ENCODE data around the gene SEC14L6. TPM values are rescaled to one million over a fixed set of nuclear protein-coding genes. Genes with fewer than 3 reads are reported as not detected.
A peak's percentile ranks its signal among the peaks of the same experiment; 100 is the strongest.

SEC14L6 gene
- total RNA-seq, 6 experiments from 2014 or later = 0.06 to 0.39 (median 0.12) TPM; not detected in 1

DNA sequence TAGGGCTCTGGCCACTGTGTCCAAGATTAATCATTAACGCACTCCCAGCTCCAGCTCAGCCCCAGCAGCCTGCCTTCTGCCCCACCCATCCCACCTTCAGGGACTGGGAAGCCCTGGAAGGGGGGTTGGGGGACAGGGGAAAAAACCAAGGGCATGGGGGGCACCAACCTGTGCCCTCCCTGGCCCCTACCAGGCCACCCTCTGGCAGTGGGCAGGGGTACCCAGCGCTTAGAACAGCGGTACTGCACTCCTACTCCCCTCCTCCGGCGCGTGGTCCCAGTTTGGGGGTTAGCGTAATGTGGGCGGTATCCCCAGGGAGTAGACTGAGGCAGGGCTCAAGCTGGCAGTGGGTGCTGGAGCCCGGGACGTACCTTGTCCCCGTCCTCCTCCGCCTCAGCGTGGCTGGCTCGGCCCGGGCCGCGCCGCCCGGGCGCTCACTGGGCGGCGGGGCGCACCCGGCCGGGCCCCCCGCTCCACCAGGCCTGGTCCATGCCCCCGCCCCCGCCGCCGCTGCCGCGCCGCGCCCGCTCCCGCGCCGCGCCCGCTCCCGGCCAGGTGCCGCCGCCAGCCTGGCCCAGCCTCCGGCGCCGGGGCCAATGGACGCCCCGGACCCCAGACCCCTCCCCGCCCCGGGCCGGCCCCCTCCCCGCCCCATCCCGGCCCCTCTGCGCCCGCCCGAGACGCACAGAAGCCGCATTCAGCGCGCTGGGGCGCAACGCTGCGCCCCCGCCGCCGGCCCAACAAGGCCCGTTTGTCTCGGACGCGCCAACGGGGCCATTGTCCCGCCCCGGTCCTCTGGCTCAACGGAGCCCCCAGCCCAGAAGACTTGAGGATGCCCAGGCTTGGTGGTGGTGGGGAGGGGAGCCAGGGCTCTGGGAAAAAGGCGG, 27.8 kb upstream of the SEC14L6 start, which contains the start of gene GAL3ST1:
Gene GAL3ST1 (minus strand): TSS at position 571 of the 887 bp plus-strand sequence. CDS start 17,273 bp downstream, outside the sequence.
- Histone ChIP-seq H3K4me3 (peak within 1 kb of the TSS; percentile 25 to 56 (median 36)), H3K27ac (no peak within 1 kb of the TSS), H3K9me3 (no peaks in the 10 kb centered on the region), H3K36me3 (peaks cover 0 to 37% (median 6%) of the 10 kb centered on the region in 4 donors), H3K27me3 (no peaks in the 10 kb centered on the region), H3K4me1 (peaks cover 0 to 31% (median 7%) of the 10 kb centered on the region in 4 donors)
- intact Hi-C loops (cut with DNase I) = no loop called here
- ATAC-seq (peak; percentile 80 to 84 (median 81)), DNase-seq (peak in 2 of 3 donors; percentile 64 to 65)
- TF ChIP-seq POLR2A (IDR thresholded peaks at IDR 0.05) (no peak), CTCF (IDR thresholded peaks at IDR 0.05) (no peak)
- WGBS (ENCODE audit: insufficient coverage, low coverage, low lambda C conversion rate, missing lambda C conversion rate) = 17% methylated on average over 3 of the region's 75 CpGs

GRCh38 chr22:30573594-30574094, 27.1 kb upstream of the SEC14L6 start:
- DNase-seq (no peak), ATAC-seq (peak; percentile 8 to 25 (median 23))
- no peaks in the 10 kb centered on the region for H3K27me3 ChIP-seq
- no peak for TF ChIP-seq CTCF (IDR thresholded peaks at IDR 0.05)
- TF ChIP-seq POLR2A (IDR thresholded peaks at IDR 0.05) = no peak
- no peaks in the 10 kb centered on the region for H3K9me3 ChIP-seq
- WGBS (ENCODE audit: insufficient coverage, low coverage, low lambda C conversion rate, missing lambda C conversion rate) = 7% methylated on average over 5 of the region's 7 CpGs
- H3K4me1 ChIP-seq = peaks cover 0 to 31% (median 7%) of the 10 kb centered on the region in 4 donors
- no peak overlapping the region for H3K27ac ChIP-seq
- H3K36me3 ChIP-seq = peaks cover 0 to 30% (median 3%) of the 10 kb centered on the region in 4 donors
- intact Hi-C loops (cut with DNase I) = no loop called here
- peak overlapping the region in 2 of 3 donors; percentile 36 to 56 for H3K4me3 ChIP-seq

GRCh38 chr22:30572840-30573593, 26.5 kb upstream of the SEC14L6 start:
- H3K4me3 ChIP-seq = no peak overlapping the region
- peaks cover 0 to 31% (median 7%) of the 10 kb centered on the region in 4 donors for H3K4me1 ChIP-seq
- no peak overlapping the region for H3K27ac ChIP-seq
- intact Hi-C loops (cut with DNase I) = no loop called here
- H3K27me3 ChIP-seq = no peaks in the 10 kb centered on the region
- ATAC-seq (peak; percentile 34 to 66 (median 56)), DNase-seq (no peak)
- WGBS (ENCODE audit: insufficient coverage, low coverage, low lambda C conversion rate, missing lambda C conversion rate) = 0% methylated on average over 1 of the region's 12 CpGs
- H3K9me3 ChIP-seq = no peaks in the 10 kb centered on the region
- peaks cover 0 to 23% (median under 1%) of the 10 kb centered on the region in 4 donors for H3K36me3 ChIP-seq
- TF ChIP-seq POLR2A (IDR thresholded peaks at IDR 0.05) = no peak
- no peak for TF ChIP-seq CTCF (IDR thresholded peaks at IDR 0.05)

- WGBS (ENCODE audit: insufficient coverage, low coverage, low lambda C conversion rate, missing lambda C conversion rate) = 74% methylated on average over 5 of the region's 6 CpGs
- Histone ChIP-seq H3K9me3 (no peaks in the 10 kb centered on the region), H3K27me3 (no peaks in the 10 kb centered on the region), H3K27ac (no peak overlapping the region), H3K36me3 (peaks cover 0 to 15% (median under 1%) of the 10 kb centered on the region in 4 donors), H3K4me1 (peaks cover 0 to 31% (median 7%) of the 10 kb centered on the region in 4 donors), H3K4me3 (peak overlapping the region in 1 of 3 donors; percentile 21)
- intact Hi-C loops (cut with DNase I) = no loop called here
- DNase-seq = no peak
- no peak for ATAC-seq
- no peak for TF ChIP-seq POLR2A (IDR thresholded peaks at IDR 0.05)
- no peak for TF ChIP-seq CTCF (IDR thresholded peaks at IDR 0.05)
Measured at GRCh38 chr22:30572210-30572609, 25.7 kb upstream of the SEC14L6 start.
